Spleen (tissue), 7 donors: ENCODE measurements around the gene DIP2A.

Source experiments
- POLR2A ChIP-seq, 3 donors: fragments of 450-650 bp; IDR thresholded peaks; one replicate each; pipeline ENCODE4 v1.5.1; 2017; ENCODE audit warnings: antibody characterized with exemption in 3 of 3, mild to moderate bottlenecking in 1 of 3
- TF ChIP-seq, protein P1 (sequence below), 11 experiments: fragments of 200-600 bp in 7 of 11; fragments of 450-650 bp in 4 of 11; sonication (generic) in 4 of 11; IDR thresholded peaks in 8 of 11; conservative IDR thresholded peaks in 3 of 11; 1 replicate in 7 of 11; 2 replicates in 4 of 11; pipeline versions ENCODE4 v1.4.0 to v1.8.0; 2016 to 2021; ENCODE audit warnings: antibody characterized with exemption in 11 of 11, inconsistent platforms in 4 of 11, mild to moderate bottlenecking in 1 of 11
- donor health status: DM: no; HTN: no; CAD: no; lungs with moderate emphysema.
- donor health status: DM: no; HTN: no; CAD: no.
- donor health status: DM: no; HTN: no; CAD: no.

DNA sequence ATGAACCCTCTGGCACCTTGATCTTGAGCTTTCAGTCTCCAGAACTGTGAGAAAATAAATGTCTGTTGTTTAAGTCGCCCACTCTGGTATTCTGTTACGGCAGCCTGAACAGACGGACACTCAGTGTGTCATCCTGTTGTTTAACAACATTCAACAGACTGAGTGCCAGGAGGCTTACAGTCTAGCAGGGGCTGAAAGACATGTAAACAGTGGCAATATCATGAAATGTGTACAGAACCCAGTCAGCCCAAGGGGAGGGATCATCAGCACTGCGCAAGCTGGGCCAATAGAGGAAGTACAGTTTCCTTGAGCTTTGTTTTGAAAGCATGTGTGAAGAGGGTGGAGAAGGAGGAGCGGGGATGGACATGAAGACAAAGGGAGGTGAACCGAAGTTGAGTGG is 13.6 kb downstream of the DIP2A start:
- TF ChIP-seq, protein P1, sequence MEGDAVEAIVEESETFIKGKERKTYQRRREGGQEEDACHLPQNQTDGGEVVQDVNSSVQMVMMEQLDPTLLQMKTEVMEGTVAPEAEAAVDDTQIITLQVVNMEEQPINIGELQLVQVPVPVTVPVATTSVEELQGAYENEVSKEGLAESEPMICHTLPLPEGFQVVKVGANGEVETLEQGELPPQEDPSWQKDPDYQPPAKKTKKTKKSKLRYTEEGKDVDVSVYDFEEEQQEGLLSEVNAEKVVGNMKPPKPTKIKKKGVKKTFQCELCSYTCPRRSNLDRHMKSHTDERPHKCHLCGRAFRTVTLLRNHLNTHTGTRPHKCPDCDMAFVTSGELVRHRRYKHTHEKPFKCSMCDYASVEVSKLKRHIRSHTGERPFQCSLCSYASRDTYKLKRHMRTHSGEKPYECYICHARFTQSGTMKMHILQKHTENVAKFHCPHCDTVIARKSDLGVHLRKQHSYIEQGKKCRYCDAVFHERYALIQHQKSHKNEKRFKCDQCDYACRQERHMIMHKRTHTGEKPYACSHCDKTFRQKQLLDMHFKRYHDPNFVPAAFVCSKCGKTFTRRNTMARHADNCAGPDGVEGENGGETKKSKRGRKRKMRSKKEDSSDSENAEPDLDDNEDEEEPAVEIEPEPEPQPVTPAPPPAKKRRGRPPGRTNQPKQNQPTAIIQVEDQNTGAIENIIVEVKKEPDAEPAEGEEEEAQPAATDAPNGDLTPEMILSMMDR (IDR thresholded peaks at IDR 0.05 in 8 of 11, conservative IDR thresholded peaks at IDR 0.05 in 3 of 11), result no peak
- no peak for TF ChIP-seq POLR2A (IDR thresholded peaks at IDR 0.05)
